ENCODE data around the gene HNRNPC.
A peak's percentile ranks its signal among the peaks of the same experiment; 100 is the strongest.
"Not testable (repeated sequence)": the region's sequence is repeated elsewhere in the genome, so short reads cannot be mapped to it uniquely, and the experiment has no call there.

Gene HNRNPC

DNA sequence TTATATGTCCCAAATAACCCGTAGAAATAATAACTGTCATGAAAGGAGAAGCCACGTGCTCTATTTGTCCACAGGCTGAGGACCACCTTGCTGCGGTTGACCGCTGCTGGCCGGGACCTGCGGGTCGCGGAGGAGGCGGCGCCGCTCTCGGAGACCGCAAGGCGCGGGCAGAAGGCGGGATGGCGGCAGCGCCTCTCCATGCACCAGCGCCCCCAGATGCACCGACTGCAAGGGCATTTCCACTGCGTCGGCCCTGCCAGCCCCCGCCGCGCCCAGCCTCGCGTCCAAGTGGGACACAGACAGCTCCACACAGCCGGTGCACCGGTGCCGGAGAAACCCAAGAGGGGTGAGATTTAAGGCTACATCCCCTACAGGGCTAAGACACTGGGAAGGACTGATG is 31.6 kb upstream of the HNRNPC start:
- Histone ChIP-seq H3K4me3 (ENCODE audit: low read length) (peak overlapping the region; percentile 67), H3K36me3 (ENCODE audit: insufficient read depth, low read depth, low read length) (no peaks in the 10 kb centered on the region), H3K4me1 (ENCODE audit: insufficient read depth, low read length) (no peaks in the 10 kb centered on the region; the same call in 1 of the 2 replicates), H3K9me3 (ENCODE audit: insufficient read depth, low read depth, low read length) (no peaks in the 10 kb centered on the region), H3K9ac (ENCODE audit: low read depth, low read length) (peak overlapping the region; percentile 78), H3K27ac (ENCODE audit: low read length) (no peak overlapping the region), H3K27me3 (ENCODE audit: insufficient read depth, low read length) (peaks cover 11% of the 10 kb centered on the region)

DNA sequence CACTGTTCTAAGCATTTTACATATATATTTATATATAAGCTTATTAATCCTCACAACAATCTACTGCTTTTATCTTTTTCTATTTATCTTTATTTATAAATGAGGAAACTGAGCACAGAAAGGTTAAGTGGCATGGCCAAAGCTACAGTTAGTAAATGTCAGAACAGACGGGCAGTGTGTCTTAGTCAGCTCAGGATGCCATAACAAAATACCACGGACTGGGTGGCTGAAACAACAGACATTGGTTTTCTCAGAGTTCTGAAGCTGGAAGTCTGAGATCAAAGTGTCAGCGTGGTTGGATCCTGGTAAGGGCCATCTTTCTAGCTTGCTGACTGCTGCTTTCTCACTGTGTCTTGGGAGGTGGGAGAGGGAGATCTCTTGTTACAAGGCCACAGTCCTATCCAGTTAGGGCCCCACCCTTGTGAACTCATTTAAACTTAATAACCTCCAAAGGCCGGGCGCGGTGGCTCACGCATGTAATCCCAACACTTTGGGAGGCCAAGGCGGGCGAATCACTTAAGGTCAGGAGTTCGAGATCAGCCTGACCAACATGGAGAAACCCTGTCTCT is 30.4 kb upstream of the HNRNPC start:
- Histone ChIP-seq H3K36me3 (ENCODE audit: insufficient read depth, low read depth, low read length) (no peaks in the 10 kb centered on the region), H3K27me3 (ENCODE audit: insufficient read depth, low read length) (peaks cover 11% of the 10 kb centered on the region), H3K27ac (ENCODE audit: low read length) (no peak overlapping the region), H3K4me1 (ENCODE audit: insufficient read depth, low read length) (no peaks in the 10 kb centered on the region; the same call in 1 of the 2 replicates), H3K9ac (ENCODE audit: low read depth, low read length) (no peak overlapping the region), H3K4me3 (ENCODE audit: low read length) (no peak overlapping the region), H3K9me3 (ENCODE audit: insufficient read depth, low read depth, low read length) (no peaks in the 10 kb centered on the region)

DNA sequence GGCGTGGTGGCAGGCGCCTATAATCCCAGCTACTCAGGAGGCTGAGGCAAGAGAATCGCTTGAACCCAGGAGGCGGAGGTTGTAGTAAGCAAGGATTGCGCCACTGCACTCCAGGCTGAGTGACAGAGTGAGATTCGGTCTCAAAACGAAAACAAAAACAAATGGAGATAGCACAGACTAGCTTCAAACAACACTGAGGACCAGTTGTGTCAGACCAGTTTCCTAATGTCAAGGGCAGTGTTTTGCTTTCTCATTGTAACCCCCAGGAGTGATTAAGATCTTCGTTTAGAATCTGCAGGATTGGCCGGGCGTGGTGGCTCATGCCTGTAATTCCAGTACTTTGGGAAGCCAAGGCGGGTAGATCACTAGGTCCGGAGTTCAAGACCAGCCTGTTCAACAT is 29.1 kb upstream of the HNRNPC start:
- H3K4me1 ChIP-seq (ENCODE audit: insufficient read depth, low read length) = no peaks in the 10 kb centered on the region; the same call in 1 of the 2 replicates
- no peaks in the 10 kb centered on the region for H3K36me3 ChIP-seq (ENCODE audit: insufficient read depth, low read depth, low read length)
- H3K4me3 ChIP-seq (ENCODE audit: low read length) = no peak overlapping the region
- no peak overlapping the region for H3K27ac ChIP-seq (ENCODE audit: low read length)
- no peak overlapping the region for H3K9ac ChIP-seq (ENCODE audit: low read depth, low read length)
- peaks cover 11% of the 10 kb centered on the region for H3K27me3 ChIP-seq (ENCODE audit: insufficient read depth, low read length)
- H3K9me3 ChIP-seq (ENCODE audit: insufficient read depth, low read depth, low read length) = no peaks in the 10 kb centered on the region

DNA sequence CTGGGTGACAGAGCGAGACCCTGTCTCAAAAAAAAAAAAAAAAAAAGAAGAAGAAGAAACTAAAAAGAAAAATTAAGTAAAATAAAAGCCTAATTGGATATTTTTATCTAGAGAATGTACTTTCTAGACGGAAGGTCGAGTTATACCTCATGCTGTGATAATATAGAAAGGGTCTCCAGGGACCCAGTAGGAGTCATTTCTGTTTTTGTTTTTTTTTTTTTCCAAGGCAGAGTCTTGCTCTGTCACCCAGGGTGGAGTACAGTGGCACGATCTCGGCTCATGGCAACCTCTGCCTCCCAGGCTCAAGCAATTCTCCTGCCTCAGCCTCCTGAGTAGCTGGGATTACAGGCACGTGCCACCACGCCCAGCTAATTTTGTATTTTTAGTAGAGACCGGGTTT is 24.8 kb upstream of the HNRNPC start:
- H3K27ac ChIP-seq (ENCODE audit: low read length); H3K9ac ChIP-seq (ENCODE audit: low read depth, low read length): not testable (repeated sequence)

DNA sequence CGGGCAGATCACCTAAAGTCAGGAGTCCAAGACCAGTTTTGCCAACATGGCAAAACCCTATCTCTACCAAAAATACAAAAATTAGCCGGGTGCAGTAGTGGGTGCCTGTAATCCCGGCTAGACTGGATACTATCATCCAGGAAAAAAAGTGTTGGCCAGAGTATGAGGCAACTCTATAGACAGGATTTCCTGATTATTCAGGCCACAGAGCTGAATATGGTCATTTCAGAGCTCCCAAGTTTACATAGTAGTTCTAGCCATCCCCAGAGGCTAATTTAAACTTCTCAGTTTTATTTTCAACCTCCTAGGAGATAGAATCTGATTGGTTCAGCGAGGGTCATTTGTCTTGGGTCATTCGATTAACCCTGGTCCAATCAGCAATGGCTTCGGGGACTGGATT is 17.9 kb upstream of the HNRNPC start:
- Histone ChIP-seq H3K27ac (ENCODE audit: low read length) (no peak overlapping the region), H3K36me3 (ENCODE audit: insufficient read depth, low read depth, low read length) (no peaks in the 10 kb centered on the region), H3K9ac (ENCODE audit: low read depth, low read length) (no peak overlapping the region), H3K4me3 (ENCODE audit: low read length) (no peak overlapping the region), H3K27me3 (ENCODE audit: insufficient read depth, low read length) (no peaks in the 10 kb centered on the region), H3K4me1 (ENCODE audit: insufficient read depth, low read length) (no peaks in the 10 kb centered on the region), H3K9me3 (ENCODE audit: insufficient read depth, low read depth, low read length) (no peaks in the 10 kb centered on the region)

More for the DNA sequence above, 24.8 kb upstream of the HNRNPC start:
- not testable (repeated sequence) for H3K36me3 ChIP-seq (ENCODE audit: insufficient read depth, low read depth, low read length); H3K9me3 ChIP-seq (ENCODE audit: insufficient read depth, low read depth, low read length); H3K4me1 ChIP-seq (ENCODE audit: insufficient read depth, low read length); H3K4me3 ChIP-seq (ENCODE audit: low read length); H3K27me3 ChIP-seq (ENCODE audit: insufficient read depth, low read length)

DNA sequence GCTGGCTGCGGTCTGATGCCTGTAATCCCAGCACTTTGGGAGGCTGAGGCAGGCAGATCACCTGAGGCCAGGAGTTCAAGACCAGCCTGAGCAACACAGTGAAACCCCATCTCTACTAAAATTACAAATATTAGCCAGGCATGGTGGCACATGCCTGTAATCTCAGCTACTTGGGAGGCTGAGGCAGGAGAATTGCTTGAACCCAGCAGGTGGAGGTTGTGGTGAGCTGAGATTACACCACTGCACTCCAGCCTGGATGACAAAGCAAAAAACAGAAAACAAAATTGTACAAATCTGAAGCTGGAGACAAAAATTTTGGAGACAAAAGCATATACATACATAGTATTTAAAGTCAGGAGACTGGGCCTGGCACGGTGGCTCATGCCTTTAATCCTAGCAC is 17.3 kb upstream of the HNRNPC start:
- H3K27ac ChIP-seq (ENCODE audit: low read length); H3K9me3 ChIP-seq (ENCODE audit: insufficient read depth, low read depth, low read length); H3K36me3 ChIP-seq (ENCODE audit: insufficient read depth, low read depth, low read length): not testable (repeated sequence)

DNA sequence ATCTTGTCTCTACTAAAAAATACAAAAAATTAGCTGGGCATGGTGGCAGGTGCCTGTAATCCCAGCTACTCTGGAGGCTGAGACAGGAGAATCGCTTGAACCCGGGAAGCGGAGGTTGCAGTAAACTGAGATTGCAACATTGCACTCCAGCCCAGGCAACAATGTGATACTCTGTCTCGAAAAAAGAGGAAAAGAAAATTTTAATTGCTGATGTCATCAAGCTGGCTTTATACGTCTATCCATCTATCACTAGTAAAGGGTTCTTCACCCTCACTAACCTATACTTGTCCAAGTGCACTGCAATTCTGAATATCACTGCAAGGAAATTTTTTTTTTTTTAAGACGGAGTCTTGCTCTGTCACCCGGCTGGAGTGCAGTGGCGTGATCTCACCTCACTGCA is 12.7 kb upstream of the HNRNPC start:
- not testable (repeated sequence) for H3K9ac ChIP-seq (ENCODE audit: low read depth, low read length); H3K27me3 ChIP-seq (ENCODE audit: insufficient read depth, low read length); H3K27ac ChIP-seq (ENCODE audit: low read length); H3K4me3 ChIP-seq (ENCODE audit: low read length); H3K36me3 ChIP-seq (ENCODE audit: insufficient read depth, low read depth, low read length); H3K4me1 ChIP-seq (ENCODE audit: insufficient read depth, low read length); H3K9me3 ChIP-seq (ENCODE audit: insufficient read depth, low read depth, low read length)

More for the DNA sequence above, 17.3 kb upstream of the HNRNPC start:
- not testable (repeated sequence) for H3K4me1 ChIP-seq (ENCODE audit: insufficient read depth, low read length); H3K9ac ChIP-seq (ENCODE audit: low read depth, low read length); H3K4me3 ChIP-seq (ENCODE audit: low read length); H3K27me3 ChIP-seq (ENCODE audit: insufficient read depth, low read length)

DNA sequence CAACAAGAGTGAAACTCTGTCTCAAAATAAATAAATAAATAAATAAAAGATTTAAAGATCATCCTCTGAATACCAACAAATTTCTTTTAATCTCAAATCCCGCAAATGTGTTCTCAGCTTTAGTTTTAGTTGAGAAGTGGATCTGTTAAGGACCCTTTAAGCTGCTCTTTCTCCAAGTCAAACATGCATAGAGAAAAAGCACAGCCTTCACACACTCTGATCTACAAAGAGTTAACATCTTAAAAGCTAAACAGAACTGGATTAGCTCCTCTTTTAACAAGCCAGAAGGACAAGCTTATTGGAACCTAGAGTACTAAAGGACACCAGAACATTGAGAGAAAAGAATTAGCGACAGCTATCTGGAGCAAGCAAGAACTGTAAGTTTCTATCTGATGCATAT is 10.5 kb upstream of the HNRNPC start, which contains the start of gene RPGRIP1:
Gene RPGRIP1 (plus strand): TSS at position 301 of the 400 bp plus-strand sequence. CDS start 7,894 bp downstream, outside the sequence.
- no peaks in the 10 kb centered on the region for H3K36me3 ChIP-seq (ENCODE audit: insufficient read depth, low read depth, low read length)
- no peak within 1 kb of the TSS for H3K27ac ChIP-seq (ENCODE audit: low read length)
- no peaks in the 10 kb centered on the region for H3K9me3 ChIP-seq (ENCODE audit: insufficient read depth, low read depth, low read length)
- H3K4me3 ChIP-seq (ENCODE audit: low read length) = no peak within 1 kb of the TSS
- no peaks in the 10 kb centered on the region for H3K27me3 ChIP-seq (ENCODE audit: insufficient read depth, low read length)
- H3K4me1 ChIP-seq (ENCODE audit: insufficient read depth, low read length) = no peaks in the 10 kb centered on the region
- no peak within 1 kb of the TSS for H3K9ac ChIP-seq (ENCODE audit: low read depth, low read length)

DNA sequence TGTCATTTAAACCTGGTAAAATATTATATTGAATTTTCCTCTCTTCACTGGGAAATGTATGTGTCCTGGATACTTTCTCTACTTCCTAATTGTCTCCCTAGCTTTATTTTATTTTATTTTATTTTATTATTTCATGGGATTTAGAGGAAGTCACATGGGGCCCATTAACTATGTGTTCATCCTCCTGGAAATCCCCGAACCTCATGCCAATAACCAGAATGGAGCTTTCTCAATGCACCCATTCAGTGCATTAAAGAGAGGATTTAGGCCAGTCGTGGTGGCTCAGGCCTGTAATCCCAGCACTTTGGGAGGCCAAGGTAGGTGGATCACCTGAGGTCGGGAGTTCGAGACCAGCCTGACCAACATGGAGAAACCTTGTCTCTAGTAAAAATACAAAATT is 9.4 kb upstream of the HNRNPC start:
- no peaks in the 10 kb centered on the region for H3K27me3 ChIP-seq (ENCODE audit: insufficient read depth, low read length)
- H3K4me3 ChIP-seq (ENCODE audit: low read length) = no peak overlapping the region
- no peak overlapping the region for H3K9ac ChIP-seq (ENCODE audit: low read depth, low read length)
- H3K36me3 ChIP-seq (ENCODE audit: insufficient read depth, low read depth, low read length) = no peaks in the 10 kb centered on the region
- H3K9me3 ChIP-seq (ENCODE audit: insufficient read depth, low read depth, low read length) = no peaks in the 10 kb centered on the region
- H3K4me1 ChIP-seq (ENCODE audit: insufficient read depth, low read length) = no peaks in the 10 kb centered on the region
- no peak overlapping the region for H3K27ac ChIP-seq (ENCODE audit: low read length)

DNA sequence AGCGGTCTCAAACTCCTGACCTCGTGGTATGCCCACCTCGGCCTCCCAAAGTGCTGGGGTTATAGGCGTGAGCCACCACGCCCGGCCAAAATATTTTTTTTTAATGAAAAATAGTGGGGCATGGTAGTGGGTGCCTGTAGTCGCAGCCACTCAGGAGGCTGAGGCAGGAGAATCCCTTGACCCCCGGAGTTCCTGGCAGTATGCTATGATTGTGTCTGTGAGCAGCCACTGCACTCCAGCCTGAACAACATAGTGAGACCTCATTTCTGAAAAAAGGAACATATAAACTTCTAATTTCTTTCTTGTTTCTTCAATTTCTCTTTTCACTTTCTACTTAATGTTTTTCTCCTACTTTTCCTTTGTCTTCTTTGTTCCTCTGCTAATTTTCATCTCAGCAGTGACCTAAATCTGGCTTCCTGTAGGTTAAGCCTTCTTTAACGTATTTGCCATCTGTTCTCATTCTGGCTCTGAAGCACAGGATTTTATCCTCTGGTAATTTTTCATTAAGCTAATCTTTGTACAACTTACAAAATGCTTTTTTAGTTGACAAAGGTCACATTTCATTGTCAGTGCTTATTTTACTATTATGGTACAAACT is 6.1 kb upstream of the HNRNPC start:
- H3K4me1 ChIP-seq (ENCODE audit: insufficient read depth, low read length) = no peaks in the 10 kb centered on the region
- no peaks in the 10 kb centered on the region for H3K36me3 ChIP-seq (ENCODE audit: insufficient read depth, low read depth, low read length)
- H3K9ac ChIP-seq (ENCODE audit: low read depth, low read length) = no peak overlapping the region; the same call in 1 of the 2 replicates
- no peaks in the 10 kb centered on the region for H3K27me3 ChIP-seq (ENCODE audit: insufficient read depth, low read length)
- H3K27ac ChIP-seq (ENCODE audit: low read length) = no peak overlapping the region
- H3K4me3 ChIP-seq (ENCODE audit: low read length) = no peak overlapping the region
- no peaks in the 10 kb centered on the region for H3K9me3 ChIP-seq (ENCODE audit: insufficient read depth, low read depth, low read length)

DNA sequence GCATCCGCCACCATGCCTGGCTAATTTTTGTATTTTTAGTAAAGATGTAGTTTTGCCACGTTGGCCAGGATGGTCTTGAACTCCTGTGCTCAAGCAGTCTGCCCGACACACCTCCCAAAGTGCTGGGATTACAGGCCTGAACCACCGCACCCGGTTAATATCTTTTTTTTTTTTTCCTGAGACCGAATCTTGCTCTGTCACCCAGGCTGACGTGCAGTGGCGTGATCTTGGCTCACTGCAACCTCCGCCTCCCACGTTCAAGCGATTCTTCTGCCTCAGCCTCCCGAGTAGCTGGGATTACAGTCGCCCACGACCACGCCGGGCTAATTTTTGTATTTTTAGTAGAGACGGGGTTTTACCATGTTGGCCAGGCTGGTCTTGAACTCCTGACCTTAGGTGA is 3.4 kb upstream of the HNRNPC start:
- peaks cover 15% of the 10 kb centered on the region for H3K36me3 ChIP-seq (ENCODE audit: insufficient read depth, low read depth, low read length)
- not testable (repeated sequence) for H3K9ac ChIP-seq (ENCODE audit: low read depth, low read length); H3K27me3 ChIP-seq (ENCODE audit: insufficient read depth, low read length); H3K4me1 ChIP-seq (ENCODE audit: insufficient read depth, low read length); H3K27ac ChIP-seq (ENCODE audit: low read length); H3K4me3 ChIP-seq (ENCODE audit: low read length); H3K9me3 ChIP-seq (ENCODE audit: insufficient read depth, low read depth, low read length)

DNA sequence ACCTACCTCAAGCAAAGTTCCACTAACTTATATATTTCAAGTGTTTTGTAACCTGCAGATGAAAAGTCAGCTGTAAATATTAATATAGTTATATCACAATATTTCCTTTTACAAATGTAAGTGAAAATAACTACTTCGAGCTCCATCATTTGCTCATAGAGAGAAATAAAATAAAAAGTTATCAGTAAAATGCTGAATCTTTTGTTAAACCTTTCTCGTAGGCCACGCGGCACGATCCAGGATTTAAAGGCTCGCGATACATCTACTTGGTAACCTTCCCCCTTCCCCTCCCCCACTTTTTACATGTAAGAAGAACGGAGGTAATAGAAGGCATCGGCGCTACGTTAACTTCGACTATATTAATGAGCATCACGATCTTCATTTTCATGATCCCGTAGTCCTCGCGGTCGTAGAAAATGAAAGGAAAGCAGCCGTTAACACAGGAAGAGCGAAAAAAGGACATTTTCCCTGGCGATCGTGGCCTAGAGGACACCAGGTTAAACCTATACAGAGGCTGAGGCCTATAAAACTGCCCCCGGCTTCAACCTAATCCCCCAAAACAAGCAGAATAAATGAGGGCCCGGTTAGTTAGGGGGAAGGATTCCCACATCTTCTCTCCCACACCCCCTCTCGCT is 508 bp downstream of the HNRNPC start:
- Histone ChIP-seq H3K27me3 (ENCODE audit: insufficient read depth, low read length) (no peaks in the 10 kb centered on the region), H3K36me3 (ENCODE audit: insufficient read depth, low read depth, low read length) (peaks cover 55% of the 10 kb centered on the region), H3K9me3 (ENCODE audit: insufficient read depth, low read depth, low read length) (no peaks in the 10 kb centered on the region), H3K27ac (ENCODE audit: low read length) (peak overlapping the region; percentile 99), H3K4me1 (ENCODE audit: insufficient read depth, low read length) (peaks cover 21% of the 10 kb centered on the region; the same call in 1 of the 2 replicates), H3K4me3 (ENCODE audit: low read length) (peak overlapping the region; percentile 99), H3K9ac (ENCODE audit: low read depth, low read length) (peak overlapping the region; percentile 100)

Data from iPS-20b (cell line).